ENCODE results near the gene KCNMA1.

- TF ChIP-seq, protein P1, sequence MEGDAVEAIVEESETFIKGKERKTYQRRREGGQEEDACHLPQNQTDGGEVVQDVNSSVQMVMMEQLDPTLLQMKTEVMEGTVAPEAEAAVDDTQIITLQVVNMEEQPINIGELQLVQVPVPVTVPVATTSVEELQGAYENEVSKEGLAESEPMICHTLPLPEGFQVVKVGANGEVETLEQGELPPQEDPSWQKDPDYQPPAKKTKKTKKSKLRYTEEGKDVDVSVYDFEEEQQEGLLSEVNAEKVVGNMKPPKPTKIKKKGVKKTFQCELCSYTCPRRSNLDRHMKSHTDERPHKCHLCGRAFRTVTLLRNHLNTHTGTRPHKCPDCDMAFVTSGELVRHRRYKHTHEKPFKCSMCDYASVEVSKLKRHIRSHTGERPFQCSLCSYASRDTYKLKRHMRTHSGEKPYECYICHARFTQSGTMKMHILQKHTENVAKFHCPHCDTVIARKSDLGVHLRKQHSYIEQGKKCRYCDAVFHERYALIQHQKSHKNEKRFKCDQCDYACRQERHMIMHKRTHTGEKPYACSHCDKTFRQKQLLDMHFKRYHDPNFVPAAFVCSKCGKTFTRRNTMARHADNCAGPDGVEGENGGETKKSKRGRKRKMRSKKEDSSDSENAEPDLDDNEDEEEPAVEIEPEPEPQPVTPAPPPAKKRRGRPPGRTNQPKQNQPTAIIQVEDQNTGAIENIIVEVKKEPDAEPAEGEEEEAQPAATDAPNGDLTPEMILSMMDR (IDR thresholded peaks at IDR 0.05), result no peak
- no peak for TF ChIP-seq EP300 (IDR thresholded peaks at IDR 0.05)
Observed at GRCh38 chr10:76899490-76899889, 738.1 kb downstream of the KCNMA1 start.
